K562 (cell line): ENCODE data around the gene LY6G5B. TPM values are rescaled to one million over a fixed set of nuclear protein-coding genes. Genes with fewer than 3 reads are reported as not detected.

ENCODE experiments used
- CLOCK ChIP-seq: fragments of 250-450 bp; sonication (Bioruptor Pico); IDR thresholded peaks from 2 replicates; pipeline ENCODE4 v1.4.0; 2020; ENCODE audit warnings: mild to moderate bottlenecking, moderate library complexity, borderline replicate concordance
- MED1 ChIP-seq: sonication (generic); formaldehyde crosslinking; IDR thresholded peaks from 2 replicates; pipeline ENCODE4 v1.8.1; 2023; ENCODE audit warnings: missing genetic modification reagents, borderline replicate concordance
- MGA ChIP-seq: fragments of 450-650 bp; IDR thresholded peaks from 2 replicates; pipeline ENCODE4 v1.6.1; 2016; ENCODE audit warnings: mild to moderate bottlenecking, moderate library complexity
- MXI1 ChIP-seq: IDR thresholded peaks from 2 replicates; pipeline ENCODE4 v1.6.1; 2011; ENCODE audit warnings: low read depth, mild to moderate bottlenecking, improper control_type of control experiment, low read length
- PCBP2 ChIP-seq: fragments of 200-400 bp; formaldehyde crosslinking; IDR thresholded peaks from 2 replicates; pipeline ENCODE4 v1.6.1; 2018; ENCODE audit warnings: low read length, low read depth, mild to moderate bottlenecking, moderate library complexity; ENCODE audit not compliant: poor library complexity, severe bottlenecking
- RBM15 ChIP-seq: fragments of 200-400 bp; formaldehyde crosslinking; IDR thresholded peaks from 2 replicates; pipeline ENCODE4 v1.6.1; 2018; ENCODE audit warnings: mild to moderate bottlenecking, low read length, moderate library complexity; ENCODE audit not compliant: insufficient read depth
- SIN3A ChIP-seq, 2 experiments: fragments of 150-350 bp in 1 of 2; IDR thresholded peaks; 2 replicates each; pipeline ENCODE4 v1.6.1; 2011 to 2016; ENCODE audit warnings: borderline replicate concordance in 2 of 2, low read depth in 2 of 2, low read length in 2 of 2, mild to moderate bottlenecking in 2 of 2, moderate library complexity in 2 of 2; ENCODE audit not compliant: control insufficient read depth in 1 of 2
- THAP12 ChIP-seq: fragments of 250-450 bp; sonication (Bioruptor Pico); IDR thresholded peaks from 2 replicates; pipeline ENCODE4 v1.9.0; 2021; ENCODE audit warnings: mild to moderate bottlenecking, inconsistent platforms
- ZKSCAN1 ChIP-seq: fragments of 150-350 bp; IDR thresholded peaks from 2 replicates; pipeline ENCODE4 v1.6.1; 2016; ENCODE audit warnings: low read depth, low read length
- ZNF224 ChIP-seq: sonication (generic); formaldehyde crosslinking; IDR thresholded peaks from 2 replicates; pipeline ENCODE4 v1.8.0; 2022; ENCODE audit warnings: mild to moderate bottlenecking, missing genetic modification reagents
- ZNF57 ChIP-seq: fragments of 450-650 bp; formaldehyde crosslinking; IDR thresholded peaks from 2 replicates; pipeline ENCODE4 v1.4.0; 2020; ENCODE audit warnings: mild to moderate bottlenecking, moderate library complexity
- polyA plus RNA-seq, 8 experiments: library from polyadenylated mRNA; depleted of rRNA in 4 of 8; stranded (reverse) in 5 of 8; unstranded in 3 of 8; fragments of >200 nt; fragmentation: Nextera tagmentation in 2 of 8; fragmentation: Illumina TruSeq in 1 of 8; extraction: Ambion mirVana in 2 of 8; extraction: Trizol in 1 of 8; gene quantifications; 2 replicates each; pipeline versions ENCODE4 v1.2.1 to v1.2.3, GENCODE V29; 2011 to 2014; ENCODE audit warnings: inconsistent platforms in 1 of 8, missing spikeins in 1 of 8
- total RNA-seq, 7 experiments: library from RNA; depleted of rRNA in 6 of 7; stranded (reverse); fragments of >200 nt in 6 of 7; fragmentation: Illumina TruSeq in 2 of 7; extraction: Trizol in 2 of 7; gene quantifications; 2 replicates each; pipeline versions ENCODE4 v1.2.1 to v1.2.3, GENCODE V29; 2011 to 2021; ENCODE audit warnings: low replicate concordance in 1 of 7

Gene LY6G5B
- total and polyA plus RNA-seq, 9 of the 15 experiments (the other 6 are each of a cell fraction or from before 2014, with no cell fraction given): 6.0 to 27.0 (median 7.5) TPM

GRCh38 chr6:31686483-31686882 is 16.7 kb downstream of the LY6G5B start (continued):
- TF ChIP-seq CLOCK (CRISPR knock-in tag): peak; percentile 10; the same call in 1 of the 2 replicates
- TF ChIP-seq ZNF57 (CRISPR knock-in tag): no peak
- TF ChIP-seq MXI1: no peak
- TF ChIP-seq THAP12 (CRISPR knock-in tag): no peak
- no peak for TF ChIP-seq RBM15
- TF ChIP-seq MED1: no peak
- no peak for TF ChIP-seq MGA
- TF ChIP-seq SIN3A (IDR thresholded peaks at IDR 0.05; ENCODE audit: borderline replicate concordance in 2 of 2, control insufficient read depth in 1 of 2, low read depth in 2 of 2, low read length in 2 of 2): no peak
- peak; percentile 26; the same call in 1 of the 2 replicates for TF ChIP-seq ZKSCAN1
- TF ChIP-seq PCBP2: no peak
- no peak for TF ChIP-seq ZNF224
